Body of pancreas (tissue), 4 donors: ENCODE results near the gene TLR1.

ENCODE experiments used
- POLR2A ChIP-seq, 3 donors: fragments of 450-650 bp; IDR thresholded peaks; one replicate each; pipeline ENCODE4 v1.6.1; 2016; ENCODE audit warnings: antibody characterized with exemption in 3 of 3, mild to moderate bottlenecking in 2 of 3
- TF ChIP-seq, protein P1 (sequence below), 7 experiments: fragments of 450-650 bp in 4 of 7; fragments of 200-600 bp in 3 of 7; sonication (generic) in 3 of 7; IDR thresholded peaks; one replicate each; pipeline ENCODE4 v1.5.1; 2016 to 2019; ENCODE audit warnings: antibody characterized with exemption in 7 of 7

DNA sequence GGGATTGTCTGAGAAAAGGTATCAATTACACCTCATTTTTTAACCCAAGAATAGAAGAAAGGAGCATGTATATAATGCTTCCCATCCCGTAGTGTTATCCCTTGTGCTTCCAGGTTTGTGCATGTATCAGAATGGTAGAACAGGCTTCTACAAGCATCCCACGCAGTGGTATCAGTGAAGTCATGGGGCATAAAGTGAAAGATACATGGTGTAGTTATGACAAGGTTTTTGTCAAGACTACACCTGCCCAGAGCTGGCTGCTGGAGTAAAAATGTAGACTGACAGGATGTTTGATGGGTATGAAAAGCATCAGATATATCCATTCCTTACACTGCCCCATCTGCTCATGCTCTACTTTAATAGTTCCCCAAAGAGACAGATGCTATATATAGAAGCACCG is 9.5 kb downstream of the TLR1 start:
- TF ChIP-seq, protein P1, sequence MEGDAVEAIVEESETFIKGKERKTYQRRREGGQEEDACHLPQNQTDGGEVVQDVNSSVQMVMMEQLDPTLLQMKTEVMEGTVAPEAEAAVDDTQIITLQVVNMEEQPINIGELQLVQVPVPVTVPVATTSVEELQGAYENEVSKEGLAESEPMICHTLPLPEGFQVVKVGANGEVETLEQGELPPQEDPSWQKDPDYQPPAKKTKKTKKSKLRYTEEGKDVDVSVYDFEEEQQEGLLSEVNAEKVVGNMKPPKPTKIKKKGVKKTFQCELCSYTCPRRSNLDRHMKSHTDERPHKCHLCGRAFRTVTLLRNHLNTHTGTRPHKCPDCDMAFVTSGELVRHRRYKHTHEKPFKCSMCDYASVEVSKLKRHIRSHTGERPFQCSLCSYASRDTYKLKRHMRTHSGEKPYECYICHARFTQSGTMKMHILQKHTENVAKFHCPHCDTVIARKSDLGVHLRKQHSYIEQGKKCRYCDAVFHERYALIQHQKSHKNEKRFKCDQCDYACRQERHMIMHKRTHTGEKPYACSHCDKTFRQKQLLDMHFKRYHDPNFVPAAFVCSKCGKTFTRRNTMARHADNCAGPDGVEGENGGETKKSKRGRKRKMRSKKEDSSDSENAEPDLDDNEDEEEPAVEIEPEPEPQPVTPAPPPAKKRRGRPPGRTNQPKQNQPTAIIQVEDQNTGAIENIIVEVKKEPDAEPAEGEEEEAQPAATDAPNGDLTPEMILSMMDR (IDR thresholded peaks at IDR 0.05): no peak
- TF ChIP-seq POLR2A (IDR thresholded peaks at IDR 0.05): no peak
